DMS153 treated with DMSO at 0.1 percent for 48 hours (cell line): ENCODE data around the gene FBLN5.
"Not testable (repeated sequence)": the region's sequence is repeated elsewhere in the genome, so short reads cannot be mapped to it uniquely, and the experiment has no call there.

Experiments used
- DNase-seq: peaks from one replicate; lab custom pipeline; 2025; ENCODE audit not compliant: unreplicated experiment; lab: John Stamatoyannopoulos, UW

The FBLN5 gene

GRCh38 chr14:91885839-91886238 is 61.7 kb downstream of the FBLN5 start:
- no peak for DNase-seq

- no peak for DNase-seq
These were observed 62.3 kb downstream of the FBLN5 start for GRCh38 chr14:91885113-91885712.

GRCh38 chr14:91884664-91885063 is 62.8 kb downstream of the FBLN5 start:
- no peak for DNase-seq

- DNase-seq = no peak
These were observed 63.7 kb downstream of the FBLN5 start for GRCh38 chr14:91883753-91884152.

GRCh38 chr14:91882776-91883175 is 64.7 kb downstream of the FBLN5 start:
- DNase-seq = no peak

- no peak for DNase-seq
These were observed 65.1 kb downstream of the FBLN5 start for GRCh38 chr14:91882369-91882768.

- DNase-seq = no peak
These were observed 68.3 kb downstream of the FBLN5 start for GRCh38 chr14:91879196-91879595.

GRCh38 chr14:91878274-91878673 is 69.2 kb downstream of the FBLN5 start:
- DNase-seq = no peak

GRCh38 chr14:91877376-91877915 is 70.0 kb downstream of the FBLN5 start:
- no peak for DNase-seq

GRCh38 chr14:91876492-91876891 is 71.0 kb downstream of the FBLN5 start:
- DNase-seq = no peak

- DNase-seq = no peak
These were observed 71.8 kb downstream of the FBLN5 start for GRCh38 chr14:91875525-91876286.

- peak; percentile 20 for DNase-seq
These were observed 73.8 kb downstream of the FBLN5 start for GRCh38 chr14:91873471-91874415.

GRCh38 chr14:91872517-91873470 is 74.7 kb downstream of the FBLN5 start:
- DNase-seq = no peak

- DNase-seq = no peak
These were observed 75.4 kb downstream of the FBLN5 start for GRCh38 chr14:91872011-91872501.

- DNase-seq = not testable (repeated sequence)
These were observed 76.1 kb downstream of the FBLN5 start for GRCh38 chr14:91871401-91871800.

- DNase-seq = no peak
These were observed 76.6 kb downstream of the FBLN5 start for GRCh38 chr14:91870890-91871289.

GRCh38 chr14:91870001-91870400 is 77.5 kb downstream of the FBLN5 start:
- peak; percentile 27 for DNase-seq

GRCh38 chr14:91869556-91869955 is 77.9 kb downstream of the FBLN5 start:
- no peak for DNase-seq

- peak; percentile 17 for DNase-seq
These were observed 80.0 kb downstream of the FBLN5 start, which contains the start of gene TC2N for GRCh38 chr14:91867316-91867988. TC2N (minus strand) TSS chr14:91867536; CDS start chr14:91813769, 53,767 bp downstream.
